Loucy (cell line): ENCODE results near the gene SMC1B.

ENCODE experiments used
- EZH2phosphoT487 ChIP-seq: fragments of 200-600 bp; IDR thresholded peaks from 2 replicates; pipeline ENCODE4 v1.6.1; 2018; ENCODE audit warnings: antibody characterized with exemption, mild to moderate bottlenecking, moderate library complexity, borderline replicate concordance
- TF ChIP-seq, protein P1 (sequence below): fragments of 200-600 bp; sonication (generic); conservative IDR thresholded peaks from 2 replicates; pipeline ENCODE4 v1.5.1; 2014; ENCODE audit warnings: mild to moderate bottlenecking, antibody characterized with exemption, low read length

DNA sequence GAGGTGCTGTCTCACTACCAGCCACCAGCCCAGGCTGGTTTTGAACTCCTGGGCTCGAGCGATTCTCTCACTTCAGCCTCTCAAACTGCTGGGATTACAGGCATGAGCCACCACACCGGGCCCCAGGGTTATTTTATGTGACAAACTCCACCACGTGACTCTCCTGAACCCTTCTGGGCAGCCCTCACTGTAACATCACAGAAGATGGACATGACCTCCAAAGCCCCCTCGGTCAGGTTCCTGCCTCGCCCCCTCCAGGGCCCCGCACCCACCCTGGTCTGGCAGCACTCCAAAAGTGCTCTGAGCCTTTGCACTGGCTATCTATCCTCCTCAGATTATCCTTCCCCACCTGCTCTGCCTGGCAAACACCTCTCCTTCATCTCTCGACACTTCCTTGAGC, 43.4 kb upstream of the SMC1B start:
- TF ChIP-seq, protein P1, sequence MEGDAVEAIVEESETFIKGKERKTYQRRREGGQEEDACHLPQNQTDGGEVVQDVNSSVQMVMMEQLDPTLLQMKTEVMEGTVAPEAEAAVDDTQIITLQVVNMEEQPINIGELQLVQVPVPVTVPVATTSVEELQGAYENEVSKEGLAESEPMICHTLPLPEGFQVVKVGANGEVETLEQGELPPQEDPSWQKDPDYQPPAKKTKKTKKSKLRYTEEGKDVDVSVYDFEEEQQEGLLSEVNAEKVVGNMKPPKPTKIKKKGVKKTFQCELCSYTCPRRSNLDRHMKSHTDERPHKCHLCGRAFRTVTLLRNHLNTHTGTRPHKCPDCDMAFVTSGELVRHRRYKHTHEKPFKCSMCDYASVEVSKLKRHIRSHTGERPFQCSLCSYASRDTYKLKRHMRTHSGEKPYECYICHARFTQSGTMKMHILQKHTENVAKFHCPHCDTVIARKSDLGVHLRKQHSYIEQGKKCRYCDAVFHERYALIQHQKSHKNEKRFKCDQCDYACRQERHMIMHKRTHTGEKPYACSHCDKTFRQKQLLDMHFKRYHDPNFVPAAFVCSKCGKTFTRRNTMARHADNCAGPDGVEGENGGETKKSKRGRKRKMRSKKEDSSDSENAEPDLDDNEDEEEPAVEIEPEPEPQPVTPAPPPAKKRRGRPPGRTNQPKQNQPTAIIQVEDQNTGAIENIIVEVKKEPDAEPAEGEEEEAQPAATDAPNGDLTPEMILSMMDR = no peak
- no peak for TF ChIP-seq EZH2phosphoT487
